Erythroblast (primary cell): ENCODE measurements around the gene CCDC91.

Experiments
- GATA1 ChIP-seq: IDR thresholded peaks from 2 replicates; pipeline ENCODE4 v1.6.1; 2011; ENCODE audit warnings: low read depth, mild to moderate bottlenecking, control low read depth, low read length, moderate library complexity
- POLR2A ChIP-seq: IDR thresholded peaks from 2 replicates; pipeline ENCODE4 v1.6.1; 2011; ENCODE audit warnings: mild to moderate bottlenecking, low read length

GRCh38 chr12:28586481-28586880 lies 396.2 kb downstream of the CCDC91 start:
- no peak for TF ChIP-seq POLR2A
- TF ChIP-seq GATA1, result no peak
